ENCODE data around the gene ZNF532. TPM values are rescaled to one million over a fixed set of nuclear protein-coding genes. Genes with fewer than 3 reads are reported as not detected.

Gene ZNF532
- total RNA-seq, 1 experiment from 2014 or later: 258 TPM

DNA sequence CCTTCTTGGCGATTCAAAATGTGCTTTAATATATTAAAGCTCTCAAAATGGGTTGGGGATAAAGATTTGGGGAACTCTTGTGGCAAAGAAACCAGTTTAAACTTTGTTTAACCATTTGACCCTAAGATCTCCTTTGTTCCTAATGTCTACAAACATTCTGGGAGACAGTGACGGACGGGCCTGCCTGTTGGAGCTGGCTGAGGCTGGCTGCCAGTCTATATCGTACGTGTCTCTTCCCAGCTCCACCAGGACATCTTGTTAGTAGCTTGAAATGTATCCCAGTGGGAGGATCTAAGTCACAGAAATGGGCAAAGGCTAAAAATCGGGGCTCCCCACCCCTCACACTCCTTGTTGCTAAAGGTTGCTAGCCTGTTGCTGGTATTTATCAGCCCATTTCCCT is 30.7 kb downstream of the ZNF532 start:
- Histone ChIP-seq H2BK5ac (ENCODE audit: insufficient read length, low read length) (no peak overlapping the region), H3K9ac (ENCODE audit: extremely low read depth, insufficient read length, low read length) (no peak overlapping the region), H2BK15ac (ENCODE audit: low read depth, low read length) (no peak overlapping the region), H3K27ac (ENCODE audit: insufficient read length, low read depth, low read length) (no peak overlapping the region), H2BK120ac (ENCODE audit: low read depth, low read length, poor library complexity, severe bottlenecking) (no peak overlapping the region), H3K4me1 (ENCODE audit: insufficient read depth, low read length) (peaks cover 9% of the 10 kb centered on the region; the same call in 1 of the 2 replicates), H2BK12ac (ENCODE audit: insufficient read length, low read depth, low read length) (no peak overlapping the region), H3K4ac (ENCODE audit: low read depth, low read length) (no peak overlapping the region), H3K27me3 (ENCODE audit: insufficient read depth, low read length) (no peaks in the 10 kb centered on the region), H2AFZ (ENCODE audit: low read length) (no peak overlapping the region), H3K56ac (ENCODE audit: insufficient read length, low read depth, low read length) (no peak overlapping the region), H3K23ac (ENCODE audit: insufficient read length, low read depth, low read length) (no peak overlapping the region), H3K79me2 (ENCODE audit: insufficient read depth, low read length) (peaks cover 65% of the 10 kb centered on the region), H4K20me1 (ENCODE audit: control insufficient read depth, insufficient read depth, insufficient read length) (no peaks in the 10 kb centered on the region), H3K18ac (ENCODE audit: insufficient read length, low read depth, low read length) (no peak overlapping the region), H4K91ac (ENCODE audit: insufficient read length, low read depth, low read length) (no peak overlapping the region), H3K4me2 (ENCODE audit: insufficient read depth, insufficient read length, low read length) (no peak overlapping the region), H4K8ac (replicated peaks; ENCODE audit: insufficient read length, low read depth, low read length) (no peak overlapping the region), H4K5ac (ENCODE audit: insufficient read length, low read depth, low read length) (no peak overlapping the region), H2BK20ac (ENCODE audit: low read depth, low read length, poor library complexity, severe bottlenecking) (no peak overlapping the region), H3K14ac (ENCODE audit: insufficient read depth, low read length) (no peak overlapping the region), H3K23me2 (ENCODE audit: insufficient read length, low read depth, low read length, poor library complexity, severe bottlenecking) (no peaks in the 10 kb centered on the region), H3T11ph (ENCODE audit: low read length) (no peak overlapping the region), H3K79me1 (ENCODE audit: insufficient read depth, low read depth, low read length, poor library complexity, severe bottlenecking) (peaks cover 9% of the 10 kb centered on the region), H2AK5ac (ENCODE audit: insufficient read length, low read length) (no peak overlapping the region), H3K9me3 (ENCODE audit: control insufficient read depth, low read depth, low read length) (no peaks in the 10 kb centered on the region)
- WGBS (ENCODE audit: extremely low coverage, insufficient read length, low lambda C conversion rate): no CpG with 5 or more reads among the region's 6 CpGs
- no peak for DNase-seq
- Mint-ChIP-seq H3K9me3 (no peaks in the 10 kb centered on the region), H3K27me3 (ENCODE audit: low read depth) (no peaks in the 10 kb centered on the region), H3K4me3 (no peak overlapping the region), H3K36me3 (ENCODE audit: insufficient read depth in 1 of 3, low read depth in 3 of 3) (peaks cover 18 to 83% (median 69%) of the 10 kb centered on the region in 3 experiments; a peak in 6 of 7 replicates), H3K4me1 (peaks cover 61 to 62% of the 10 kb centered on the region in 2 experiments), H3K27ac (peak overlapping the region; percentile 84 to 92 (median 88); a peak in 4 of 7 replicates)
- TF ChIP-seq, protein P1, sequence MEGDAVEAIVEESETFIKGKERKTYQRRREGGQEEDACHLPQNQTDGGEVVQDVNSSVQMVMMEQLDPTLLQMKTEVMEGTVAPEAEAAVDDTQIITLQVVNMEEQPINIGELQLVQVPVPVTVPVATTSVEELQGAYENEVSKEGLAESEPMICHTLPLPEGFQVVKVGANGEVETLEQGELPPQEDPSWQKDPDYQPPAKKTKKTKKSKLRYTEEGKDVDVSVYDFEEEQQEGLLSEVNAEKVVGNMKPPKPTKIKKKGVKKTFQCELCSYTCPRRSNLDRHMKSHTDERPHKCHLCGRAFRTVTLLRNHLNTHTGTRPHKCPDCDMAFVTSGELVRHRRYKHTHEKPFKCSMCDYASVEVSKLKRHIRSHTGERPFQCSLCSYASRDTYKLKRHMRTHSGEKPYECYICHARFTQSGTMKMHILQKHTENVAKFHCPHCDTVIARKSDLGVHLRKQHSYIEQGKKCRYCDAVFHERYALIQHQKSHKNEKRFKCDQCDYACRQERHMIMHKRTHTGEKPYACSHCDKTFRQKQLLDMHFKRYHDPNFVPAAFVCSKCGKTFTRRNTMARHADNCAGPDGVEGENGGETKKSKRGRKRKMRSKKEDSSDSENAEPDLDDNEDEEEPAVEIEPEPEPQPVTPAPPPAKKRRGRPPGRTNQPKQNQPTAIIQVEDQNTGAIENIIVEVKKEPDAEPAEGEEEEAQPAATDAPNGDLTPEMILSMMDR (conservative IDR thresholded peaks at IDR 0.05): no peak

All from H9 (cell line).